IMR-90 (cell line): Measurements from ENCODE around the gene HEPACAM. TPM values are rescaled to one million over a fixed set of nuclear protein-coding genes. Genes with fewer than 3 reads are reported as not detected.
A peak's percentile ranks its signal among the peaks of the same experiment; 100 is the strongest.

Source experiments
- ATAC-seq: fragments of 200-7000 bp; cut with Tn5 transposase; 2 replicates; pipeline ENCODE4 v1.9.1; 2020; ENCODE audit warnings: low read depth, mild to moderate bottlenecking, moderate library complexity
- BruUV-seq: library from RNA; stranded (reverse); fragments of 400-500 nt; replicated peaks from 2 replicates; lab custom pipeline; 2021; lab: Mats Ljungman, UMichigan
- CTCF ChIA-PET: fragments of 300-600 bp; formaldehyde crosslinking; extraction: SDS; loops from one replicate; lab custom pipeline; 2021; ENCODE audit warnings: antibody characterized with exemption; lab: Yijun Ruan, JAX
- POLR2A ChIA-PET: fragments of 300-600 bp; sonication (Branson Sonifier 250); formaldehyde crosslinking; loops from one replicate; lab custom pipeline; 2022; ENCODE audit warnings: antibody characterized with exemption; ENCODE audit not compliant: unreplicated experiment; lab: Charles Lee
- DNase-seq: peaks from one replicate; pipeline ENCODE4 v3.0.0; 2013
- H2AFZ ChIP-seq: replicated peaks from 2 replicates; pipeline ENCODE3; 2013; ENCODE audit warnings: low read length, mild to moderate bottlenecking; ENCODE audit not compliant: poor library complexity
- H2AK5ac ChIP-seq: 2 replicates; pipeline ENCODE4 v1.6.1; 2013; ENCODE audit warnings: low read depth, low read length, inconsistent platforms
- H2AK9ac ChIP-seq: replicated peaks from 2 replicates; pipeline ENCODE3; 2013; ENCODE audit warnings: mild to moderate bottlenecking, low read depth, low read length, moderate library complexity; ENCODE audit not compliant: poor library complexity
- H2BK120ac ChIP-seq: 2 replicates; pipeline ENCODE4 v1.6.1; 2013; ENCODE audit warnings: low read depth, low read length, inconsistent platforms
- H2BK15ac ChIP-seq: 3 replicates; pipeline ENCODE4 v1.6.1; 2013; ENCODE audit warnings: low read depth, low read length, inconsistent platforms
- H2BK20ac ChIP-seq: 2 replicates; pipeline ENCODE4 v1.6.1; 2013; ENCODE audit warnings: low read depth, mild to moderate bottlenecking, inconsistent platforms, low read length, moderate library complexity
- H2BK5ac ChIP-seq: 2 replicates; pipeline ENCODE4 v1.6.1; 2013; ENCODE audit warnings: mild to moderate bottlenecking, low read depth, low read length, inconsistent platforms; ENCODE audit not compliant: poor library complexity, severe bottlenecking
- H3K14ac ChIP-seq: replicated peaks from 2 replicates; pipeline ENCODE4 v1.6.1; 2013; ENCODE audit warnings: low read depth, low read length, inconsistent platforms
- H3K18ac ChIP-seq: 2 replicates; pipeline ENCODE4 v1.6.1; 2013; ENCODE audit warnings: low read depth, low read length, control low read depth
- H3K23ac ChIP-seq: 2 replicates; pipeline ENCODE4 v1.6.1; 2013; ENCODE audit warnings: low read depth, low read length, inconsistent platforms
- H3K27ac ChIP-seq: 2 replicates; pipeline ENCODE4 v1.5.1; 2013; ENCODE audit warnings: mild to moderate bottlenecking, control low read depth, low read length; ENCODE audit not compliant: insufficient read depth
- H3K27me3 ChIP-seq: 2 replicates; pipeline ENCODE4 v1.6.1; 2013; ENCODE audit warnings: low read length; ENCODE audit not compliant: control insufficient read depth, insufficient read depth
- H3K36me3 ChIP-seq: 2 replicates; pipeline ENCODE4 v1.6.1; 2013; ENCODE audit warnings: low read length, mixed read lengths; ENCODE audit not compliant: control insufficient read depth, insufficient read depth
- H3K4ac ChIP-seq: 2 replicates; pipeline ENCODE4 v1.6.1; 2013; ENCODE audit warnings: low read depth, low read length, inconsistent platforms
- H3K4me1 ChIP-seq: 2 replicates; pipeline ENCODE4 v1.6.1; 2013; ENCODE audit warnings: low read length, mixed read lengths; ENCODE audit not compliant: control insufficient read depth, insufficient read depth
- H3K4me2 ChIP-seq: 2 replicates; pipeline ENCODE4 v1.6.1; 2013; ENCODE audit warnings: low read depth, mild to moderate bottlenecking, control low read depth, low read length, moderate library complexity
- H3K4me3 ChIP-seq: 2 replicates; pipeline ENCODE4 v1.5.1; 2013; ENCODE audit warnings: low read depth, mild to moderate bottlenecking, control low read depth, low read length, moderate library complexity; ENCODE audit not compliant: insufficient read depth
- H3K56ac ChIP-seq: 2 replicates; pipeline ENCODE4 v1.6.1; 2013; ENCODE audit warnings: low read length, inconsistent platforms; ENCODE audit not compliant: insufficient read depth; ENCODE audit errors: extremely low read depth
- H3K79me1 ChIP-seq, 2 experiments: 2 replicates each; pipeline ENCODE4 v1.6.1; 2013; ENCODE audit warnings: low read length in 2 of 2, inconsistent platforms in 1 of 2, low read depth in 1 of 2
- H3K9ac ChIP-seq: 2 replicates; pipeline ENCODE4 v1.6.1; 2013; ENCODE audit warnings: low read depth, low read length, control low read depth
- H3K9me1 ChIP-seq: 2 replicates; pipeline ENCODE4 v1.6.1; 2013; ENCODE audit warnings: low read length, inconsistent platforms; ENCODE audit not compliant: insufficient read depth
- H3K9me3 ChIP-seq: 2 replicates; pipeline ENCODE4 v1.6.1; 2013; ENCODE audit warnings: low read length; ENCODE audit not compliant: control insufficient read depth, insufficient read depth
- H4K20me1 ChIP-seq: 2 replicates; pipeline ENCODE4 v1.6.1; 2013; ENCODE audit warnings: low read length, inconsistent platforms; ENCODE audit not compliant: insufficient read depth
- H4K5ac ChIP-seq: 2 replicates; pipeline ENCODE4 v1.6.1; 2013; ENCODE audit warnings: mild to moderate bottlenecking, low read depth, low read length, control low read depth
- H4K8ac ChIP-seq, 2 experiments: 2 replicates each; pipeline ENCODE4 v1.6.1; 2013; ENCODE audit warnings: low read depth in 2 of 2, low read length in 2 of 2, control low read depth in 1 of 2, inconsistent platforms in 1 of 2
- H4K91ac ChIP-seq: 2 replicates; pipeline ENCODE4 v1.6.1; 2013; ENCODE audit warnings: low read depth, low read length, inconsistent platforms; ENCODE audit not compliant: insufficient read depth
- BHLHE40 ChIP-seq: fragments of 150-350 bp; IDR thresholded peaks from 2 replicates; pipeline ENCODE4 v1.6.1; 2016; ENCODE audit warnings: mild to moderate bottlenecking, low read depth, low read length
- CEBPB ChIP-seq: IDR thresholded peaks from 2 replicates; pipeline ENCODE4 v1.6.1; 2012; ENCODE audit warnings: low read depth, low read length, improper control_type of control experiment
- CHD1 ChIP-seq: IDR thresholded peaks from 2 replicates; pipeline ENCODE4 v1.6.1; 2012; ENCODE audit warnings: low read depth, low read length, improper control_type of control experiment
- FOS ChIP-seq: fragments of 150-350 bp; IDR thresholded peaks from 2 replicates; pipeline ENCODE4 v1.6.1; 2016; ENCODE audit warnings: low read depth, low read length
- MAFK ChIP-seq: IDR thresholded peaks from 2 replicates; pipeline ENCODE4 v1.6.1; 2012; ENCODE audit warnings: low read depth, low read length, improper control_type of control experiment
- MAZ ChIP-seq: IDR thresholded peaks from 2 replicates; pipeline ENCODE4 v1.6.1; 2012; ENCODE audit warnings: low read depth, mild to moderate bottlenecking, low read length, improper control_type of control experiment, moderate library complexity, borderline replicate concordance
- MXI1 ChIP-seq: IDR thresholded peaks from 2 replicates; pipeline ENCODE4 v1.6.1; 2012; ENCODE audit warnings: low read depth, mild to moderate bottlenecking, low read length, moderate library complexity, borderline replicate concordance
- NFE2L2 ChIP-seq: fragments of 150-350 bp; IDR thresholded peaks from 2 replicates; pipeline ENCODE4 v1.6.1; 2016; ENCODE audit warnings: low read depth, mild to moderate bottlenecking, low read length
- RCOR1 ChIP-seq: IDR thresholded peaks from 2 replicates; pipeline ENCODE4 v1.6.1; 2012; ENCODE audit warnings: mild to moderate bottlenecking, low read length, improper control_type of control experiment; ENCODE audit not compliant: insufficient replicate concordance
- RFX5 ChIP-seq: IDR thresholded peaks from 2 replicates; pipeline ENCODE4 v1.8.0; 2012; ENCODE audit warnings: low read depth, mild to moderate bottlenecking, low read length, moderate library complexity
- SMC3 ChIP-seq: fragments of 150-350 bp; IDR thresholded peaks from 2 replicates; pipeline ENCODE4 v1.6.1; 2016; ENCODE audit warnings: low read depth, mild to moderate bottlenecking, antibody characterized with exemption, low read length, moderate library complexity
- WGBS, 2 experiments: methylation state at CpG; one replicate each; pipeline versions ENCODE4 v1.1.5 to v1.1.7; 2013; ENCODE audit warnings: missing lambda C conversion rate in 2 of 2; ENCODE audit not compliant: insufficient read length in 1 of 2; ENCODE audit errors: extremely low coverage in 2 of 2; 5-methylcytosine and 5-hydroxymethylcytosine counted together
- dilution Hi-C: fragments of 300-500 bp; cut with HindIII; formaldehyde crosslinking; loops from one replicate; pipeline ENCODE4 v1.14.3; 2018; ENCODE audit warnings: low sequenced_read_pairs; ENCODE audit not compliant: unreplicated experiment
- in situ Hi-C: fragments of 300-500 bp; cut with MboI; formaldehyde crosslinking; loops from 3 replicates; pipeline ENCODE4 v1.14.3; 2019; ENCODE audit warnings: low sequenced_read_pairs, inconsistent platforms, mixed read lengths
- intact Hi-C: fragments of 100-400 bp; cut with micrococcal nuclease; formaldehyde crosslinking; loops from 2 replicates; pipeline ENCODE4 v1.10.0; 2022
- polyA plus RNA-seq, 3 experiments: library from polyadenylated mRNA; depleted of rRNA; stranded (reverse); fragments of >200 nt; gene quantifications; 2 replicates each; pipeline ENCODE4 v1.2.3, GENCODE V29; 2012; ENCODE audit warnings: low replicate concordance in 1 of 3
- total RNA-seq: library from RNA; depleted of rRNA; stranded (reverse); fragments of >200 nt; gene quantifications from 2 replicates; pipeline ENCODE4 v1.2.3, GENCODE V29; 2012
- TF ChIP-seq, protein P1 (sequence below): fragments of 150-350 bp; IDR thresholded peaks from 2 replicates; pipeline ENCODE4 v1.6.1; 2016; ENCODE audit warnings: low read depth, mild to moderate bottlenecking, low read length, moderate library complexity, borderline replicate concordance
- TF ChIP-seq, protein P2 (sequence below): conservative IDR thresholded peaks from 2 replicates; pipeline ENCODE4 v1.5.1; 2012; ENCODE audit warnings: mild to moderate bottlenecking, low read depth, low read length, improper control_type of control experiment

HEPACAM gene
- total and polyA plus RNA-seq, 2 of the 4 experiments (the other 2 are of a cell fraction), result 0.09 to 0.18 TPM

DNA sequence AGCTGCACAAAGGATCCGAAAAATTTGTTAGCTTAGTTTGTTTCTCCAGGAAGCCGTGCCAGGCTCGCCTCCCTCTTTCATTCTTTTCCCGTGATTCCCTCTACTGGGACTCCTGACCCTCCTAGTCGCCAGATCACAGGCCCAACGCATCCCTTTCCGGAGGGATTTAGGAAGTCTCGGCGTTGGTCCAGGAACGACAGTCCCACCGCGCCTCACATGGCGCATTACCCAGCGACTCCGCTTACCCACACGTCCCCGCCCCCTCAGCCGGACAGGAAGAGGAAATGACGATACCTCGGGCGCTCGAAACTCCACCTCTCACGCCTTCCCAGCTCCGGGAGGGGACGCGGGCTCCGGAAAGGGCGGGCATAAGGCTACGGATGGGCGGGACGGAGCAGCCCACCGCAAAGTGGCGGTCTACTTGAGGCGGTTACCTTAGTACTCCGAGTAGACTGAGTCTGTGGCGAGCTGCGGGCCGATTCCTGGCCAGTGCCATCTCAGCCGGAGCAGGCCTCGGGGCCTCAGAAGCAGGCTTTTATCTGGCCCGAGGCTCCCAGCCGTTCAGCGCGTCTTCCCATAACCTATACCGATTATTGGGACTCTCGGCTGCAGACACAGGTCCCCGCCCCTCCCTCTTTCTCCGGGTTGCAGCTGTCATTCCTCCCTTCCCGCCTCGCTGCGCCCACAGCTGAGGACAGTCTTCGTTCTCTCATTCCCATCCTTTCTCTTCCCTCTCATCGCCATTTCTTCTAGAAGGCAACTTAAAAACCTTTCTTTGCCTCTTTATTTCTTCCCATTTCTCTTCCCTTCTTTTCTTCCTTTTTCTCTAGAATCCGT, 18.1 kb upstream of the HEPACAM start, which contains the start of gene CCDC15:
TSS of gene CCDC15 (plus strand) at position 450 of the 837 bp plus-strand sequence. CDS start 531 bp downstream, outside the sequence.
- ChIA-PET CTCF (interaction anchor here (0.7 to 1.5 kb wide), 4 partner anchors 78 to 784 kb away, joined by 3 to 10 read pairs (median 4); no protein-coding TSS in a partner anchor), POLR2A (interaction anchor here (0.5 to 1.4 kb wide), 5 partner anchors 57 to 563 kb away, joined by 3 to 6 read pairs (median 3); partner anchors contain the start of gene ROBO4)
- Histone ChIP-seq H3K4me1 (peaks cover 2% of the 10 kb centered on the region; the same call in 1 of the 2 replicates), H3K18ac (peak within 1 kb of the TSS; percentile 5; the same call in 1 of the 2 replicates), H2BK5ac (peak within 1 kb of the TSS; percentile 56), H3K4me2 (peak within 1 kb of the TSS; percentile 77), H3K79me1 (peaks cover 0 to 8% of the 10 kb centered on the region in 2 experiments; a peak in 2 of 4 replicates), H3K14ac (peak within 1 kb of the TSS; percentile 94), H3K9me3 (no peaks in the 10 kb centered on the region), H2AFZ (peak within 1 kb of the TSS; percentile 98), H3K4me3 (peak within 1 kb of the TSS; percentile 60), H2BK15ac (peak within 1 kb of the TSS; percentile 30; the same call in 1 of the 3 replicates), H3K27me3 (no peaks in the 10 kb centered on the region), H2BK120ac (peak within 1 kb of the TSS; percentile 78), H3K9ac (peak within 1 kb of the TSS; percentile 81), H3K56ac (peak within 1 kb of the TSS; percentile 86), H2AK9ac (peak within 1 kb of the TSS; percentile 84), H3K27ac (peak within 1 kb of the TSS; percentile 75), H2BK20ac (peak within 1 kb of the TSS; percentile 49; the same call in 1 of the 2 replicates), H4K20me1 (no peaks in the 10 kb centered on the region), H3K9me1 (no peaks in the 10 kb centered on the region), H4K5ac (peak within 1 kb of the TSS; percentile 41), H3K36me3 (no peaks in the 10 kb centered on the region), H4K8ac (peak within 1 kb of the TSS; percentile 66 to 94), H3K4ac (peak within 1 kb of the TSS; percentile 93), H3K23ac (peak within 1 kb of the TSS; percentile 84), H4K91ac (peak within 1 kb of the TSS; percentile 87), H2AK5ac (peak within 1 kb of the TSS; percentile 87)
- WGBS, 2 experiments, result 1% methylated on average over 22 of the region's 54 CpGs; no CpG with 5 or more reads in 1 of the 2 experiments
- DNase-seq (peak; percentile 97), ATAC-seq (peak; percentile 99)
- BruUV-seq, result no TSS peak
- dilution Hi-C loops (no loop called here), intact Hi-C loops (loop anchor here (1.0 to 5.0 kb wide), 4 partner anchors 53 to 312 kb away; no protein-coding TSS in a partner anchor), in situ Hi-C loops (loop anchor here (5.0 kb wide), 1 partner anchor 77 kb away; no protein-coding TSS in a partner anchor)
- no peak for TF ChIP-seq MAFK
- no peak for TF ChIP-seq RCOR1
- peak; percentile 80; the same call in 1 of the 2 replicates for TF ChIP-seq MAZ
- peak; percentile 91; the same call in 1 of the 2 replicates for TF ChIP-seq MXI1
- TF ChIP-seq CHD1, result no peak
- TF ChIP-seq, protein P1, sequence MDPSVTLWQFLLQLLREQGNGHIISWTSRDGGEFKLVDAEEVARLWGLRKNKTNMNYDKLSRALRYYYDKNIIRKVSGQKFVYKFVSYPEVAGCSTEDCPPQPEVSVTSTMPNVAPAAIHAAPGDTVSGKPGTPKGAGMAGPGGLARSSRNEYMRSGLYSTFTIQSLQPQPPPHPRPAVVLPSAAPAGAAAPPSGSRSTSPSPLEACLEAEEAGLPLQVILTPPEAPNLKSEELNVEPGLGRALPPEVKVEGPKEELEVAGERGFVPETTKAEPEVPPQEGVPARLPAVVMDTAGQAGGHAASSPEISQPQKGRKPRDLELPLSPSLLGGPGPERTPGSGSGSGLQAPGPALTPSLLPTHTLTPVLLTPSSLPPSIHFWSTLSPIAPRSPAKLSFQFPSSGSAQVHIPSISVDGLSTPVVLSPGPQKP, result no peak
- TF ChIP-seq, protein P2, sequence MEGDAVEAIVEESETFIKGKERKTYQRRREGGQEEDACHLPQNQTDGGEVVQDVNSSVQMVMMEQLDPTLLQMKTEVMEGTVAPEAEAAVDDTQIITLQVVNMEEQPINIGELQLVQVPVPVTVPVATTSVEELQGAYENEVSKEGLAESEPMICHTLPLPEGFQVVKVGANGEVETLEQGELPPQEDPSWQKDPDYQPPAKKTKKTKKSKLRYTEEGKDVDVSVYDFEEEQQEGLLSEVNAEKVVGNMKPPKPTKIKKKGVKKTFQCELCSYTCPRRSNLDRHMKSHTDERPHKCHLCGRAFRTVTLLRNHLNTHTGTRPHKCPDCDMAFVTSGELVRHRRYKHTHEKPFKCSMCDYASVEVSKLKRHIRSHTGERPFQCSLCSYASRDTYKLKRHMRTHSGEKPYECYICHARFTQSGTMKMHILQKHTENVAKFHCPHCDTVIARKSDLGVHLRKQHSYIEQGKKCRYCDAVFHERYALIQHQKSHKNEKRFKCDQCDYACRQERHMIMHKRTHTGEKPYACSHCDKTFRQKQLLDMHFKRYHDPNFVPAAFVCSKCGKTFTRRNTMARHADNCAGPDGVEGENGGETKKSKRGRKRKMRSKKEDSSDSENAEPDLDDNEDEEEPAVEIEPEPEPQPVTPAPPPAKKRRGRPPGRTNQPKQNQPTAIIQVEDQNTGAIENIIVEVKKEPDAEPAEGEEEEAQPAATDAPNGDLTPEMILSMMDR, result 0 out of 2 replicates have a peak, but pooled peaks have one; percentile 3
- 0 out of 2 replicates have a peak, but pooled peaks have one; percentile 4 for TF ChIP-seq SMC3
- no peak for TF ChIP-seq RFX5
- TF ChIP-seq CEBPB, result no peak
- TF ChIP-seq NFE2L2, result no peak
- peak; percentile 13; the same call in 1 of the 2 replicates for TF ChIP-seq BHLHE40
- TF ChIP-seq FOS, result no peak
